T-cell (primary cell): ENCODE results near the gene TGFBR3. TPM values are rescaled to one million over a fixed set of nuclear protein-coding genes. Genes with fewer than 3 reads are reported as not detected.

ENCODE experiments used
- ATAC-seq, 4 experiments: fragments of 200-7000 bp in 3 of 4; fragments of 150-1000 bp in 1 of 4; cut with Tn5 transposase; replicated peaks in 1 of 4; 1 replicate in 3 of 4; 2 replicates in 1 of 4; pipeline ENCODE4 v1.10.0; 2021; ENCODE audit warnings: moderate library complexity in 3 of 4, mild to moderate bottlenecking in 2 of 4, moderate number of reproducible peaks in 1 of 4
- CTCF ChIA-PET, 2 donors: fragments of 300-600 bp; sonication (Branson Sonifier 250); formaldehyde crosslinking; loops; one replicate each; lab custom pipeline; 2022; ENCODE audit warnings: antibody characterized with exemption in 2 of 2; lab: Charles Lee
- POLR2A ChIA-PET, 2 donors: fragments of 300-600 bp; sonication (Branson Sonifier 250); formaldehyde crosslinking; loops; one replicate each; lab custom pipeline; 2022; ENCODE audit warnings: antibody characterized with exemption in 2 of 2; lab: Charles Lee
- DNase-seq, 35 experiments: peaks; one replicate each; pipeline versions ENCODE4 v3.0.0 to v3.0.0-alpha.2; 2013 to 2023
- H3K27ac ChIP-seq: one replicate; pipeline ENCODE4 v1.5.1; 2013; ENCODE audit warnings: low read length
- H3K27me3 ChIP-seq, 2 experiments: replicated peaks in 1 of 2; 1 replicate in 1 of 2; 2 replicates in 1 of 2; pipeline versions ENCODE4 v1.6.1 to v1.7.0; 2013; ENCODE audit warnings: low read length in 1 of 2, mixed read lengths in 1 of 2; ENCODE audit not compliant: control insufficient read depth in 2 of 2, insufficient read depth in 2 of 2; ENCODE audit errors: extremely low read depth in 1 of 2
- H3K36me3 ChIP-seq, 2 donors: 1 replicate in 1 of 2; 2 replicates in 1 of 2; pipeline versions ENCODE4 v1.6.1 to v1.7.0; 2013; ENCODE audit warnings: low read length in 1 of 2; ENCODE audit not compliant: control insufficient read depth in 2 of 2, insufficient read depth in 1 of 2; ENCODE audit errors: extremely low read depth in 1 of 2
- H3K4me1 ChIP-seq, 2 experiments: 1 replicate in 1 of 2; 2 replicates in 1 of 2; pipeline versions ENCODE4 v1.6.1 to v1.7.0; 2013; ENCODE audit warnings: low read length in 2 of 2, mixed read lengths in 1 of 2; ENCODE audit not compliant: insufficient read depth in 2 of 2, control insufficient read depth in 1 of 2; ENCODE audit errors: extremely low read depth in 1 of 2
- H3K4me3 ChIP-seq, 2 donors: 1 replicate in 1 of 2; 2 replicates in 1 of 2; pipeline versions ENCODE4 v1.5.1 to v1.7.0; 2013; ENCODE audit warnings: mild to moderate bottlenecking in 2 of 2, low read length in 1 of 2, moderate library complexity in 1 of 2; ENCODE audit not compliant: control insufficient read depth in 1 of 2; ENCODE audit errors: extremely low read depth in 1 of 2
- H3K9me3 ChIP-seq: 2 replicates; pipeline ENCODE4 v1.7.0; 2013
- H3K27ac Mint-ChIP-seq, 2 donors: one replicate each; pipeline ENCODE4 v1.8.0; 2020 to 2021; ENCODE audit warnings: mild to moderate bottlenecking in 2 of 2, mixed read lengths in 2 of 2
- H3K27me3 Mint-ChIP-seq, 2 donors: one replicate each; pipeline ENCODE4 v1.8.0; 2021 to 2022; ENCODE audit warnings: mixed read lengths in 2 of 2
- H3K36me3 Mint-ChIP-seq: one replicate; pipeline ENCODE4 v1.8.0; 2021; ENCODE audit warnings: mixed read lengths
- H3K4me1 Mint-ChIP-seq, 3 donors: one replicate each; pipeline ENCODE4 v1.8.0; 2020 to 2022; ENCODE audit warnings: mixed read lengths in 3 of 3, mild to moderate bottlenecking in 1 of 3
- H3K4me3 Mint-ChIP-seq, 3 donors: one replicate each; pipeline ENCODE4 v1.8.0; 2020 to 2022; ENCODE audit warnings: mild to moderate bottlenecking in 3 of 3, mixed read lengths in 3 of 3, moderate library complexity in 3 of 3
- H3K9me3 Mint-ChIP-seq, 3 donors: one replicate each; pipeline ENCODE4 v1.8.0; 2020 to 2022; ENCODE audit warnings: mixed read lengths in 3 of 3
- WGBS: methylation state at CpG from one replicate; pipeline ENCODE4 v1.1.5; 2013; ENCODE audit warnings: missing lambda C conversion rate; ENCODE audit not compliant: insufficient coverage; 5-methylcytosine and 5-hydroxymethylcytosine counted together
- total RNA-seq, 35 experiments: library from RNA in 6 of 35; stranded (reverse) in 6 of 35; fragments of 120-200 nt in 1 of 35; gene quantifications; one replicate each; pipeline versions ENCODE4 v1.2.1 to v1.2.4 and lab custom pipeline; 2013 to 2026

TGFBR3 gene
- total RNA-seq, 5 donors from 2014 or later (not counting 1 experiment from before 2014, with no cell fraction given): 17.5 to 65.4 (median 36.4) TPM

GRCh38 chr1:91889717-91890459, 3.9 kb upstream of the TGFBR3 start:
- no CpG with 5 or more reads among the region's 5 CpGs for WGBS
- peak in 3 of 35 experiments; percentile 6 to 43 (median 14) for DNase-seq
- H3K9me3 ChIP-seq: no peaks in the 10 kb centered on the region
- H3K27me3 ChIP-seq: peaks cover 0 to 1% of the 10 kb centered on the region in 2 experiments
- Mint-ChIP-seq H3K27me3 (no peaks in the 10 kb centered on the region), H3K4me1 (peaks cover 20 to 37% (median 32%) of the 10 kb centered on the region in 3 donors), H3K4me3 (no peak overlapping the region), H3K36me3 (no peaks in the 10 kb centered on the region), H3K9me3 (no peaks in the 10 kb centered on the region), H3K27ac (peak overlapping the region; percentile 48 to 68)
- ChIA-PET CTCF (interaction anchor here in 1 of 2 donors (0.6 kb wide), 2 partner anchors 12 to 17 kb away, joined by 3 to 5 read pairs; no protein-coding TSS in a partner anchor), POLR2A (interaction anchor here (0.5 to 0.6 kb wide), 4 partner anchors 328 to 943 kb away, joined by 4 to 10 read pairs (median 5); no protein-coding TSS in a partner anchor)
- H3K4me1 ChIP-seq: peaks cover 5 to 24% of the 10 kb centered on the region in 2 experiments
- H3K4me3 ChIP-seq: no peak overlapping the region
- H3K36me3 ChIP-seq: no peaks in the 10 kb centered on the region
- H3K27ac ChIP-seq: no peak overlapping the region
- peak in 3 of 4 experiments; percentile 41 to 51 (median 44) for ATAC-seq

GRCh38 chr1:91885213-91885715, 687 bp downstream of the TGFBR3 start:
- WGBS: 0% methylated on average over 34 of the region's 42 CpGs
- peak overlapping the region; percentile 96 to 100 (median 99) for H3K4me3 Mint-ChIP-seq
- H3K36me3 Mint-ChIP-seq: no peaks in the 10 kb centered on the region
- Histone ChIP-seq H3K9me3 (no peaks in the 10 kb centered on the region), H3K27me3 (peaks cover 0 to 8% of the 10 kb centered on the region in 2 experiments), H3K4me3 (peak overlapping the region; percentile 79 to 83), H3K36me3 (no peaks in the 10 kb centered on the region), H3K4me1 (peaks cover 8 to 30% of the 10 kb centered on the region in 2 experiments), H3K27ac (peak overlapping the region; percentile 0)
- POLR2A ChIA-PET: interaction anchor here (0.6 to 1.0 kb wide), 3 partner anchors 25 to 82 kb away, joined by 3 to 4 read pairs (median 3); no protein-coding TSS in a partner anchor
- peak overlapping the region; percentile 86 to 89 for H3K27ac Mint-ChIP-seq
- no peaks in the 10 kb centered on the region for H3K27me3 Mint-ChIP-seq
- peak; percentile 19 to 30 (median 26) for ATAC-seq
- CTCF ChIA-PET: interaction anchor here (0.5 to 2.2 kb wide), 8 partner anchors 13 to 383 kb away, joined by 3 to 18 read pairs (median 6); no protein-coding TSS in a partner anchor
- no peaks in the 10 kb centered on the region for H3K9me3 Mint-ChIP-seq
- peaks cover 34 to 54% (median 46%) of the 10 kb centered on the region in 3 donors for H3K4me1 Mint-ChIP-seq
- peak in 14 of 35 experiments; percentile 6 to 56 (median 23) for DNase-seq

GRCh38 chr1:91884459-91885212, 1.3 kb downstream of the TGFBR3 start:
- no peaks in the 10 kb centered on the region for H3K36me3 Mint-ChIP-seq
- H3K4me1 Mint-ChIP-seq: peaks cover 34 to 51% (median 44%) of the 10 kb centered on the region in 3 donors
- peak overlapping the region; percentile 86 to 89 for H3K27ac Mint-ChIP-seq
- Histone ChIP-seq H3K4me3 (peak overlapping the region; percentile 79 to 83), H3K9me3 (no peaks in the 10 kb centered on the region), H3K36me3 (no peaks in the 10 kb centered on the region), H3K4me1 (peaks cover 8 to 27% of the 10 kb centered on the region in 2 experiments), H3K27me3 (peaks cover 0 to 8% of the 10 kb centered on the region in 2 experiments), H3K27ac (peak overlapping the region; percentile 0)
- H3K9me3 Mint-ChIP-seq: no peaks in the 10 kb centered on the region
- POLR2A ChIA-PET: interaction anchor here (0.7 to 1.0 kb wide), 5 partner anchors 33 to 442 kb away, joined by 3 to 6 read pairs (median 4); no protein-coding TSS in a partner anchor
- peak; percentile 30 to 47 (median 35) for ATAC-seq
- CTCF ChIA-PET: interaction anchor here (0.5 to 2.2 kb wide), 18 partner anchors 13 to 373 kb away, joined by 3 to 18 read pairs (median 4); no protein-coding TSS in a partner anchor
- no peaks in the 10 kb centered on the region for H3K27me3 Mint-ChIP-seq
- peak overlapping the region; percentile 96 to 100 (median 99) for H3K4me3 Mint-ChIP-seq
- peak in 22 of 35 experiments; percentile 8 to 51 (median 26) for DNase-seq
- WGBS: 6% methylated on average over 18 of the region's 22 CpGs

- Mint-ChIP-seq H3K27me3 (no peaks in the 10 kb centered on the region), H3K27ac (peak overlapping the region; percentile 71 to 73), H3K36me3 (no peaks in the 10 kb centered on the region), H3K4me3 (peak overlapping the region; percentile 96 to 100 (median 99)), H3K4me1 (peaks cover 34 to 53% (median 48%) of the 10 kb centered on the region in 3 donors), H3K9me3 (no peaks in the 10 kb centered on the region)
- DNase-seq: peak in 3 of 35 experiments; percentile 7 to 63 (median 15)
- Histone ChIP-seq H3K27ac (no peak overlapping the region), H3K9me3 (no peaks in the 10 kb centered on the region), H3K4me3 (peak overlapping the region in 1 of 2 donors; percentile 83), H3K4me1 (peaks cover 8 to 35% of the 10 kb centered on the region in 2 experiments), H3K27me3 (peaks cover 0 to 8% of the 10 kb centered on the region in 2 experiments), H3K36me3 (no peaks in the 10 kb centered on the region)
- 8% methylated on average over 2 of the region's 6 CpGs for WGBS
- ATAC-seq: no peak
- CTCF ChIA-PET: interaction anchor here (0.6 to 2.2 kb wide), 25 partner anchors 9 to 416 kb away, joined by 3 to 18 read pairs (median 4); no protein-coding TSS in a partner anchor
- POLR2A ChIA-PET: interaction anchor here in 1 of 2 donors (0.7 kb wide), 1 partner anchor 79 kb away, joined by 5 read pairs; no protein-coding TSS in a partner anchor
Observed at GRCh38 chr1:91883470-91883869, 2.5 kb downstream of the TGFBR3 start.

- H3K27me3 ChIP-seq: peaks cover 0 to 8% of the 10 kb centered on the region in 2 experiments
- no peaks in the 10 kb centered on the region for H3K9me3 Mint-ChIP-seq
- WGBS: no CpG with 5 or more reads among the region's 3 CpGs
- H3K27ac Mint-ChIP-seq: no peak overlapping the region
- no peak for ATAC-seq
- POLR2A ChIA-PET: no interaction called here
- H3K9me3 ChIP-seq: no peaks in the 10 kb centered on the region
- H3K36me3 Mint-ChIP-seq: no peaks in the 10 kb centered on the region
- no peaks in the 10 kb centered on the region for H3K27me3 Mint-ChIP-seq
- peaks cover 45 to 68% (median 65%) of the 10 kb centered on the region in 3 donors for H3K4me1 Mint-ChIP-seq
- H3K27ac ChIP-seq: no peak overlapping the region
- H3K4me3 ChIP-seq: no peak overlapping the region
- CTCF ChIA-PET: interaction anchor here in 1 of 2 donors (1.5 kb wide), 1 partner anchor 332 kb away, joined by 3 read pairs; no protein-coding TSS in a partner anchor
- H3K4me1 ChIP-seq: peaks cover 8 to 34% of the 10 kb centered on the region in 2 experiments
- H3K36me3 ChIP-seq: no peaks in the 10 kb centered on the region
- no peak for DNase-seq
- no peak overlapping the region for H3K4me3 Mint-ChIP-seq
Observed at GRCh38 chr1:91881280-91881679, 4.7 kb downstream of the TGFBR3 start.
